Right kidney (tissue), 1 donor: Measurements from ENCODE around the gene CORO1C.
A peak's percentile ranks its signal among the peaks of the same experiment; 100 is the strongest.
"Not testable (repeated sequence)": the region's sequence is repeated elsewhere in the genome, so short reads cannot be mapped to it uniquely, and the experiment has no call there.

ENCODE experiments used
- DNase-seq: peaks from one replicate; pipeline ENCODE4 v3.0.0-alpha.2; 2016

CORO1C gene

DNA sequence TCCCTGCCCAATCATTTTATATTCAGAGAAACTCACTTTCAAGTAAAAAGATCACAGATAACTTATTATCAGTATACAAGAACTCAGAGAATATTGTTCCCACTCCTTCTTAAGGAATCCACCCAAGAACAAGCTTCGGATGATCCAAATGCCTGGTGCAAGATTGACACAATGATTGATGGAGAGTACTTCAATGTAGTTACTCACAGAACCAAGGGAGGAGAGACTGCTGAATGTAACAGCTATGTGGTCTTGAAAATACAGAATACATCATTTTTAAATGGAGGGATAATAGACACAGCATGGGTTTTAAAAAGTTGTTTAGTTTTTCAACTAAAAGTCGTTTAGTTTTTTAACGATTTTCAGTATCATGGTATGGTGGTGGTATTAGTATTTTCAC, 59.3 kb downstream of the CORO1C start:
- no peak for DNase-seq

- no peak for DNase-seq
Measured at GRCh38 chr12:108671110-108671509, 60.2 kb downstream of the CORO1C start.

- DNase-seq, result no peak
Measured at GRCh38 chr12:108670066-108670631, 61.2 kb downstream of the CORO1C start.

GRCh38 chr12:108668542-108668941, 62.8 kb downstream of the CORO1C start:
- DNase-seq, result no peak

GRCh38 chr12:108668063-108668462, 63.3 kb downstream of the CORO1C start:
- DNase-seq, result no peak

DNA sequence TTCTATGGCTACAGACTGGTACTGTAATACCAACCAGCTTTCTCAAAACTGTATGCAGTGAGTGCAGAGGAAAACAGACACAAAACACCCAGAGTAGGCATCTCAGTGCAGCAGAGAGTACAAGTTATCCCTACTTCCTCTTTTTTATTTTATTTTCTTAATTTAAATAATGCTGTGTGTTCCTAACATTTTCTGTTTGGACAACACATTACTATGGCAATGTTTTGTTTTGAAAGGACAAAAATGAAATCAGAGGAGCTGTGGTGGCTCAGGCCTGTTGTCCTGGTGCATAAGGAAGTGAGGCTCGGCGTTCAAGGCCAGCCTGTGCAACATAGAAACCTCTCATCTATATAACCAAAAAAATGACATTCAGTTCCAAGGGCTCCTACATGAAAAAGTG, 64.0 kb downstream of the CORO1C start:
- DNase-seq, result no peak

GRCh38 chr12:108666401-108666881, 64.9 kb downstream of the CORO1C start:
- no peak for DNase-seq

GRCh38 chr12:108665608-108666202, 65.6 kb downstream of the CORO1C start:
- DNase-seq, result no peak

DNA sequence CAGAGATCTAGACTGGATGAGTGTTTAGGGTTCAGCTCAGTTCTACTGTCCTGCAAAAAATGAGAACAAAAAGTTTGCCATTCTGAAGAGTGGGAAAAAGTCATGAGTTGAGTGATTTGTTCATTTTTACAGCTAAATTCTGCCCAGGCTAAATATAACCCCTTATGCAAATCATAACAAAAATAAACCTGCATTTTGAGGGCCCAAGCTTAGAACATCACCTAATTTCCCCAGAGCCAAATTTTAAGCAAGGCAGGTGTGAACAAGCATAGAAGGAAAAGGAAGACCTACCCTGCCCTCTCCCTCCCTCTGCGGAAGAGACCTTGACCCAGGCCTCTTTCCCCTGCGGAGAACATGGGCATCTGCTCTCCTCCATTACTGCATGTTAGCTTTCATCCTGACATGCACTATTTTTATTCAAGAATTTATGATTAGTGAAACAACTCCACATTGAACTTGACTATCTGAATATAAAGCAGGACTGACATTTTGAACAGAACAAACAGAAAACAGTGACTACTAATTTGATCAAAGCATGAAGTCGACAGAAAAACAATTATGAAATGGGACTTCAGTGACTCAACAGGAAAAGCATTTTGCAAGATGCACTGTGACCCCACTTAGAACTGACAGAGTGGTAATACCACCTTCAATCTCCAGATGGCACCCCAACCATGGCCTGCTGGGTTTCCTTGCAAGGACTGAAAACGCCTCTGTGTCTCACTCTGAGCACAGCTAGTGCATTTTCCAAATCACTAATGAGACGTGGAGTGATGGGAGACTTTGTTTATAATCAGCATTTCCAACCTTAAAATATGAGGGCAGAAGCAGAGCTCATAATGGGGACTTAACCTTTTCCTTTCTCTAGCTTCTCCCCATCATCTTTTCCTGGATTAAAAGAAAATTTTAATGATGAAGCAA, 66.7 kb downstream of the CORO1C start:
- DNase-seq, result peak; percentile 53

DNA sequence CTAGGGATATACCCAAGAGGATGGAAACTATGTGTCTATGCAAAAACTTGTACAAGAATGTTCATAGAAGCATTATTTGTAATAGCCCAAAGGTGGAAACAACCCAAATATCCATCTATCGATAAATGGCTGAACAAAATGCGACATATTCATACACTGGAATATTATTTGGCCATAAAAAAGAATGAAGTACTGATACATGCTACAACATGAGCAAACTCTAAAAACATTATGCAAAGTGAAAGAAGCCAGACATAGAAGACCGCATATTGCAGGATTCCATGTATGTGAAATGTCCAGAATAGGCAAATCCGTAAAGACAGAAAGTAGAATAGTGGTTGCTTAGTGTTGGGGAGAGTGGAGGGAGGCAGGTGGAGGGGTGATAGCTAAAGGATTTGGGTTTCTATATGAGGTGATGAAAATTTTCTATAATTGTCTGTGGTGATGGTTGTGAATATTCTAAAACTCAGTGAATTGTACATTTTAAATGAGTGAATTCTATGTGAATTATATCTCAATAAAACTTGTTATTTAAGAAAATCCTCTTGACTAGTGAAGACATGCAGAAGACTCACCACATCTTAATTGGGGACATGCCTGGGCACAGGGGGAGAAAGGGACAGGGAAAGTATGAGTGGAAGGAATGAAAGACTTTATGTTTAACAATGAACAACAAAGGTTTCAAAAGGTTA, 67.8 kb downstream of the CORO1C start:
- no peak for DNase-seq

DNA sequence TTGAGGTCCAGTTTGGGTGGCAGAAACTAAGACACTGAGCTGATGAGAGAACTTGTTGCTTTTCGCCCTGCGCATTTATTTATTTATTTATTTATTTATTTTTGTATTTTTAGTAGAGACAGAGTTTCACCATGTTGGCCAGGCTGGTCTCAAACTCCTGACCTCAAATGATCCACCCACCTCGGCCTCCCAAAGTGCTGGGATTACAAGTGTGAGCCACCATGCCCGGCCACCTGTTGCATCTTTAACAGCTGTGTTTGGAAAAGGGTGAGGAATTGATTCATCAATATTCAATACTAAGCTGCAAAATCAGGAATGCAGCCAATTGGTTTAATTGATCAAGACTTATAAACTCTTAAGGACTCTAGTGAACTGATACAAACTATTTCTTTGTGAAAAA, 73.2 kb downstream of the CORO1C start:
- DNase-seq, result not testable (repeated sequence)

DNA sequence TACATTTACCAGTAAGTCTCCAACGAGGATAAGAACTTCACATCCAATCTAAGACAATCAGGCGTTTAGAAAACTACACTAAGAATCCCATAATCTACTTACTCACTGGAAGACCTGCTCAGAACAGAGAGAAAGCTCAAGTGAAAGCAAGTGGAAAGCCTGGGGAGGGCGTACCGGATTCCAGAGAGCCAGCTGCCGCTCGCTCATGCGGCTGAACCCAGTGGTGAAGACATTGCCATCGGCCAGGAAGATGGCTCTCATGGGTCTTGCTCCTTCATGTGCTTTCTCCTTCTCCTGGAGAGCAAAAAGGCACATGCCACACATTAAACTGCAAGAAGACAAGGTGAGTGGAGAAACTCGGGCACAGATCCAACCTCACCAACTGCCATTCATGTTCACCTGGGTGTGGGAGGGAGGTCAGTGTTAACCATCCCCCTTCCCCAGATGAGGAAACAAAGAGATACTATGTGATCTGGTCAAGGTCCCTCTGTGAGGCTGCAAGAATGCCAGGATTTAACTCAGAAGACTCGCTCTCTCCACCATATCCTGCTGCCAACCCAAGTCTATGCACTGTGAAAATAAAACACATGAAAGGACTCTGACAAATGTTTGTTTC, 74.1 kb downstream of the CORO1C start:
- DNase-seq, result no peak

DNA sequence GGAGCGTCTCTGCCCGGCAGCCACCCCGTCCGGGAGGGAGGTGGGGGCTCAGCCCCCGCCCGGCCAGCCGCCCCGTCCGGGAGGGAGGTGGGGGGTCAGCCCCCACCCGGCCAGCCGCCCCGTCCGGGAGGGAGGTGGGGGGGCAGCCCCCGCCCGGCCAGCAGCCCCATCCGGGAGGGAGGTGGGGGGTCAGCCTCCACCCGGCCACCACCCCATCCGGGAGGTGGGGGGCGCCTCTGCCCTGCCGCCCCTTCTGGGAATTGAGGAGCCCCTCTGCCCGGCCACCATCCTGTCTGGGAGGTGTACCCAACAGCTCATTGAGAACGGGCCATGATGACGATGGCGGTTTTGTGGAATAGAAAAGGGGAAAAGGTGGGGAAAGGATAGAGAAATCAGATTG, 75.1 kb downstream of the CORO1C start:
- DNase-seq, result not testable (repeated sequence)

DNA sequence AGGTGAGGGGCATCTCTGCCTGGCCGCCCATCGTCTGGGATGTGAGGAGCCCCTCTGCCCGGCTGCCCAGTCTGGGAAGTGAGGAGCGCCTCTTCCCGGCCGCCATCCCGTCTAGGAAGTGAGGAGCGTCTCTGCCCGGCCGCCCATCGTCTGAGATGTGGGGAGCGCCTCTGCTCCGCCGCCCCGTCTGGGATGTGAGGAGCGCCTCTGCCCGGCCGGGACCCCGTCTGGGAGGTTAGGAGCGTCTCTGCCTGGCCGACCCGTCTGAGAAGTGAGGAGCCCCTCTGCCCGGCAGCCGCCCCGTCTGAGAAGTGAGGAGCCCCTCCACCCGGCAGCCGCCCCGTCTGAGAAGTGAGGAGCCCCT, 75.5 kb downstream of the CORO1C start:
- DNase-seq, result not testable (repeated sequence)

DNA sequence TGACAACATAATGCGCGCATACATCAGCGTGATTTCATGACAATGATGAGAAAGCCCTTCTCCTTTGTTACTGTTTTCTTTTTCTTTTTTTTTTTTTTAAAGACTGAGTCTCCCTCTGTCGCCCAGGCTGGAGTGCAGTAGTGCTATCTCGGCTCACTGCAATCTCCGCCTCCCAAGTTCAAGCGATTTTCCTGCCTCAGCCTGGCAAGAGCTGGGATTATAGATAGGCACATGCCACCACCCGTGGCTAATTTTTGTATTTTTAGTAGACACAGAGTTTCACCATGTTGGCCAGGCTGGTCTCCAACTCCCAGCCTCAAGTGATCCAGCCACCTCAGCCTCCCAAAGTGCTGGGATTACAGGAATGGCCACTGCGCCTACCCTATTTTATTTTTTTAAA, 76.7 kb downstream of the CORO1C start:
- DNase-seq, result not testable (repeated sequence)

DNA sequence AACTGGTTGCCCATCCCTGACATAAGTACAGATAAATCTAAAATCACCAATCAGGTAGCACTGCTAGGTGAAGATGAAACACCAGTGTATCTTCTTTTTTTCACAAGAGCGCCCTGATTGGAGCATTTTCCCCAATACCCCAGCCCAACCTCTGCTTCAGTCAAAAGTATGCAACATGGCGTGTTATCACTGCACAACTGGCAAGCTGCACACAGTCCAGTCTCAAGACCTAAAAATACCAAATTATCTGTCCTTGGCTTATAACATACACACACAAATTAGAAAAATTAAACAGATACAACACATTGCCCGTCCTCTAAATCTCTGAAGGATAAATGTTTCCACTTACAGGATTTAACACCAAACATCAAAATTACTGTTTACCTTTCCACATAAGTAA, 77.4 kb downstream of the CORO1C start:
- no peak for DNase-seq

- no peak for DNase-seq
Measured at GRCh38 chr12:108653082-108653516, 78.2 kb downstream of the CORO1C start.

GRCh38 chr12:108650083-108650482, 81.2 kb downstream of the CORO1C start:
- DNase-seq, result no peak

DNA sequence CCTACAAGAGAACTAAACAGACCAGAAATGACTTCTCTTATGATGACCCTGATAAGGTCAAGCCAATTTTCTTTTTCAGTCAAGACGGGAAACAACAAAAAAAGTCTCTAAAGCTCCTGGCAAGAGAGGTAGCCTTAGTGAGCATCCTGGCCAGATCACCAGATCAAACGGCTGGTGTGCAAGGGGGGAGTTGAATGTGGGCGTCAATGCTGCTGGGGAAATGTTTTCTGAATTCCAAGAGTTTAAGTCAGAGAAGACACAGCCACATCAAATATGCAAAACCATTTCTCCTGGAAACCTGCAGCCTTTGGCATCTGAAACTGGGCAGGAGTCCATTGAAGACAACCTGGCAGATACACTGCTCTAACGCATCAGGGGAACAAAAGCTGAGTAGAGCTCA, 81.6 kb downstream of the CORO1C start:
- DNase-seq, result no peak

GRCh38 chr12:108649126-108649525, 82.2 kb downstream of the CORO1C start:
- no peak for DNase-seq

GRCh38 chr12:108648371-108648770, 82.9 kb downstream of the CORO1C start:
- no peak for DNase-seq

- DNase-seq, result no peak
Measured at GRCh38 chr12:108647585-108648287, 83.6 kb downstream of the CORO1C start.
